Stimulated activated CD8-positive, alpha-beta memory T cell treated with anti-CD3 and anti-CD28 coated beads, Interleukin-7, amount 100 ng/mL, for 24 hours (primary cell): ENCODE measurements around the gene PTGR3.

ENCODE experiments used
- DNase-seq: peaks from one replicate; pipeline ENCODE4 v3.0.0-alpha.2; 2020; ENCODE audit warnings: low read depth

The PTGR3 gene

GRCh38 chr18:75169411-75169810, 39.5 kb downstream of the PTGR3 start:
- no peak for DNase-seq

- no peak for DNase-seq
Measured at GRCh38 chr18:75168619-75169018, 40.3 kb downstream of the PTGR3 start.

DNA sequence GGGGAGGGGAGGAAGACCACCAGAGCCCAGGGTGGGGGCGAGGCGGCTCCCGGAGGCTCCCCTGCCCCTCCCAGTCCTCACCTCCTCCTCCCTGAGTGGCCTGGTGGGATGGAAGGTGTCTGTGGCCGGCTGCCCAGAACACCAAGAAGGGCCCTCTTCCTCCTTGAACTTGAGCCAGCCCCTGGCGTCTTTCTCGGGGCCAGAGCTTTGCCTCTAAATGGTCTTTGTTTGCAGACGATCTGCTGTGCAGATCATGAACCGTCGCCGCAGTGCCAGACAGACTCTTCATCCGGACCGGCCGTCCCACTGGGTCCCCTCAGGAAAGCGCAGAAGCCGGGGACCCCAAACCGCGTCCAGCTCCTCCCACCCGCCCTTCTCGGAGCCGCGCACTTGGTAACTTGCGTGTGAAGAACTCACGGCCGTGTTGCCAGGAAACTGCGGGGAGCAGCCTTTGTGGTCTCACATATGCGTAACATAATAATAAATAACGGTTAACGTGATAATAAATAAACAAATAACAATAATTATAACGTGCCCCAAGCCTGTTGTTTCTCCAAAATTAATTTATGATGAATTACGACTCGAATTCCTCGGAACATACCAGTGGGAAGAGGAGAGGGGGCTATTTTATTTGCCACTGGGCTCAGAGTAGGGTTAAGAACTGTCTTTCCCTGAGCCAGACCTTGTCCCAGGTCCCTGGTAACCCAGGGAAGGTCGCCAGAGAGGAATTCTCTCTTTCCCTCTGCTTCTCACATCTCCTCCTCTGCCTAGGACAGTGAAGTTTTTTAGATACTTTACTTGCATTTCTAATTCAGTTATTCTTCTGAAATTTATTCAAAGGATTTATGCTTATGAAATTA, 41.0 kb downstream of the PTGR3 start:
- DNase-seq: no peak

GRCh38 chr18:75167137-75167536, 41.8 kb downstream of the PTGR3 start:
- no peak for DNase-seq

DNA sequence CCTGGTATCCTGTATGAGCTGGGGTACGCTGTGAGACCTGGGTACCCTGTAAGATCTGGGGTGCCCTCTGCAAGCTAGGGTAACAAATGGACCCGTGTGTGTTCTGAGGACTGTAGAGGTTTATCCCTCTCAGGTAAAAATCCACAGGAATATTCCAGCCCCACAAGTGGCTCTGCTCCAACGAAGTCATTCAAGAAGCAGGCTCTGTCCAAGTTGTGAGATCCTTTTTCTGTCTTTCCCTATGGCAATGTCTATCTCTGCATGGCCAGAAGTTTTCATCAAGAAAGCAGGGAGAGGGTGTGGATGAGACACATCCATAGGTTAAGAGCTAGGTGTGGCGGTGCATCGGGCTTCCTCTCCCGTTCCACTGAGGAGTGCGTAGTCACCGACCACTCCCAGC, 43.0 kb downstream of the PTGR3 start:
- no peak for DNase-seq

DNA sequence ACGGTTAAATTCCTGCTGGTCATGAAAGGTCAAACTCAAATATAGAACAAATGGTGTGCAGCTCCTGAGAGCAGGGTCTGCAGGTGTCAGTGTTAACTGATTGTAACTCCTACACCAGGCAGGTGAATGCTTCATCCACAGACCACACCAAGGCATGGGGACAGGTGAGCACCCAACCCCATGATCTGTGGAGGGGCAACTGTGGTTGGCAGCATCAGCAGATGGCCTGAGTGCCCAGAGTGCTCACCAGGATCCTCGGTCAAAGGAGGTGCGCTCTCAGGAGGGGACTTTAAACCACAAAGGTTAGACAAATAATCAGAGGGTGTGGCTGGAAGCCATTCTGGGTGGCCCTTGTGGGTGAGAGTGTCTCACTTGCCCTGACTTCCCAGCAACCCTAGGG, 44.5 kb downstream of the PTGR3 start:
- DNase-seq: no peak

- DNase-seq: no peak
Measured at GRCh38 chr18:75163736-75164135, 45.2 kb downstream of the PTGR3 start.

GRCh38 chr18:75162978-75163377, 46.0 kb downstream of the PTGR3 start:
- DNase-seq: no peak

DNA sequence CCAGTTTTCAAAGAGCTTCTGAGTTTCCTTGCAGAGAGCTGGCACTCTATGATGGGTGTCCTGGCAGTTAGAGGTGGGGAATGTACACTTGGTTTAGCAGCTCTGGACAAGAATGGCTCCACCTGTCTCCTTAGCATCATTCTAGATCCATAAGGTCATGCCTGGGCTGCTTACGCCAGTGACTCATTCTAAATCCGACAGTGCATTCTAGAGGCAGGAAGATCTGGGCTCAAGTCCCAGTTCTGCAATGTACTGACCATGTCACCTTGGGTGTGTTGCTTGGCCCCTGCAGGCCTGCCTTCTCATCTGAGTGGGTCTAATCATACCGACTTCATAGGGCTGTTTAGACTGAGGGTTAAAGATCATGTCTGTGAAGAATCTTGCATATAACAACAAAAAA, 46.5 kb downstream of the PTGR3 start:
- no peak for DNase-seq

DNA sequence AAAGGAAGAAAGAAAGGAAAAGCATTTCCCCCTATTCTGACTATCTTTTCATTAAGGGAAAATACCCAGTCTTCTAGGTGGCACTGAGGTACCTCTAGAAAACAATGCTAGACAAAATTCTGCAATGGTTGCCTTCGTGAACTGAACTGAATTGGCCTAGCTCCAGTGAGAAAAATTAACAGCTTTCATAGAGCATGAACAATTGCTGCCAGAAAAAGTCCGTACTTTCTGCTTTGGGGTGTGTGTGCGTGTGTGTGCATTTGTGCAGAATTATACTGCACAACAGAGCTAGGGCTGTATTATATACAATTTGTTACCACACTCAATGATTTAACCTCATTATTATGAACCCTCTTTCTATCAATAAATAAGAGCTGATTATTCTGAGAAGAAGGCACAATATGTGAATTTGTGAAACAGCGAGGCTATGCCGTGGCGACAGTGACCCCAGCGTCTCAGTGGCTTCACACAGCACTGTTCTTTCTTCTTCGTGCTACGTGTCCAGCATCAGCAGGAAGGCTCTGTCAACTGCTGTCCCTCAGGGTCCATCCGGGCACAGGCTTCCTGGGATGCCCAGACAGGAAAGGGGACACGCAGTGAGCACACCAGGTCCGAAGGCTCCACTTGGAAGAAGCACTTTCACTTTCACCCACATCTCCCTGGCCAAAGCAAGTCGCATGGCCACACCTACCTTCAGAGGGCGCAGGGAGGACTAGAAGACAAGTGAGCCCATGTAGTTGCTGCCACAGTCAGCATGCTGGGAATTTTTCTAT, 47.5 kb downstream of the PTGR3 start:
- DNase-seq: no peak

DNA sequence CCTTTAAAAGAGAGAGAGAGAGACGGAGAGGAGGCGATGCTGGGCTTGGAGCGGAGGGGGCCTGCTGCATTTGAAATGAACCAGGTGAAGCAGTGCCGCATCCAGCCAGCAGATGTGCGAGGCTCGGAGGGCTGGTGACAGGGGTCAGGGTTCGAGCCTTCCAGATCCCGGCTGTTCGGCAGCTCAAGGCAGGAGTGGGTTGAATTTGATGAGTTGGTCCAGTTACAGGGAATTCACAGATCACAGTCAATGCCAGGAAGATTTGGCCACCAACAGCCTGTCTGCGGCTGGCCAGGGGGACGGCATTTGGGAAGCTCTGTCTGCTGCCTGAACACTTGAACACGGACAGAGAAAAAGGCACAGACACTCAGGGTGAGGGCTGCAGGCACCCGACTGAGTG, 48.6 kb downstream of the PTGR3 start:
- no peak for DNase-seq

DNA sequence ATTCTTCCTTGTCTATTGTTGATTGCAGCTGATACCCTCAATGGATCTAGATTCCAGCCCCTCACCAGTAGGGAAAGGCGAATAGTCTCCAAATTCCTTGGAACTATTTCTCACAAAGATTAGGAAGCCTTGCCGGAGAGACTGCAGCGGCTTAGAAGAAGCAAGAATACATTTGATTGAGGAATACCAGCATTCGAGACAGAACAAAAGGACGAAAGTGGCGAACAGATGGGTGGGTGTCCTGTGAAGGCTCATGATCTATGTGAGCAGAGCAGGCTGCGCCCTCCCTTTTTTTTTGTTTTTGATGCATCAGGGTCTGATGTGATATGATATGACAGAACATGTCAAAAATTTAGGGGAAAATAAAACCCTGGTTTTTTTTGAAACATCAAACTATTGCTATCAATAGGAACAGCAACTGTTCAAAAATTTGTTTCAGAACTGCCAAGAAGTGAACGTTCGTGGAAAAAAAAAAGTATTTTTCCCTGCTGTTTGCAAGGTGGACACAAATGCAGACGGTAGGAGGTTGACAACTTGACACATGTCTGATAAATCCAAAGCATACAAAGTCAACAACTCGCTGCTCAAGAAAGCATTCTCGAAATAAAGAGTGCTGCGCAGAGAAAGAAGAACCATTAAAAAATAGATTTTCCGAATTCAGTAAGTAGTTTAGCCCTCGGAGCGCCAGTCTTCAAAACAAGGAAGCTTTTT, 49.1 kb downstream of the PTGR3 start:
- no peak for DNase-seq

GRCh38 chr18:75159238-75159518, 49.8 kb downstream of the PTGR3 start:
- DNase-seq: no peak
